Natural killer cell (primary cell): Measurements from ENCODE around the gene CCDC15. TPM values are rescaled to one million over a fixed set of nuclear protein-coding genes. Genes with fewer than 3 reads are reported as not detected.
"Not testable (repeated sequence)": the region's sequence is repeated elsewhere in the genome, so short reads cannot be mapped to it uniquely, and the experiment has no call there.

Source experiments
- ATAC-seq, 3 donors: fragments of 150-1000 bp in 2 of 3; fragments of 200-7000 bp in 1 of 3; cut with Tn5 transposase; 1 replicate in 1 of 3; 2 replicates in 2 of 3; pipeline ENCODE4 v1.10.0; 2021; ENCODE audit warnings: mild to moderate bottlenecking in 2 of 3, moderate library complexity in 2 of 3
- DNase-seq, 2 donors: peaks; one replicate each; pipeline versions ENCODE4 v3.0.0 to v3.0.0-alpha.2; 2013 to 2021; ENCODE audit warnings: mixed read lengths in 1 of 2
- H3K27ac ChIP-seq: one replicate; pipeline ENCODE4 v1.5.1; 2013; ENCODE audit warnings: mild to moderate bottlenecking, low read length
- H3K27me3 ChIP-seq: one replicate; pipeline ENCODE4 v1.6.1; 2013; ENCODE audit warnings: low read length; ENCODE audit not compliant: control insufficient read depth, insufficient read depth
- H3K36me3 ChIP-seq: one replicate; pipeline ENCODE4 v1.6.1; 2013; ENCODE audit warnings: low read length; ENCODE audit not compliant: control insufficient read depth, insufficient read depth
- H3K4me1 ChIP-seq: one replicate; pipeline ENCODE4 v1.6.1; 2013; ENCODE audit warnings: low read length; ENCODE audit not compliant: control insufficient read depth, insufficient read depth
- H3K4me3 ChIP-seq: one replicate; pipeline ENCODE4 v1.5.1; 2013; ENCODE audit warnings: low read length
- H3K9me3 ChIP-seq: one replicate; pipeline ENCODE4 v1.6.1; 2013; ENCODE audit warnings: low read length; ENCODE audit not compliant: control insufficient read depth, insufficient read depth
- H3K27ac Mint-ChIP-seq, 2 donors: one replicate each; pipeline ENCODE4 v1.8.0; 2022; ENCODE audit warnings: mild to moderate bottlenecking in 2 of 2, mixed read lengths in 2 of 2, moderate library complexity in 1 of 2
- H3K27me3 Mint-ChIP-seq, 2 donors: one replicate each; pipeline ENCODE4 v1.8.0; 2022; ENCODE audit warnings: low read depth in 2 of 2, mixed read lengths in 2 of 2
- H3K36me3 Mint-ChIP-seq: one replicate; pipeline ENCODE4 v1.8.0; 2022; ENCODE audit warnings: mixed read lengths
- H3K4me1 Mint-ChIP-seq, 2 donors: one replicate each; pipeline ENCODE4 v1.8.0; 2022; ENCODE audit warnings: mixed read lengths in 2 of 2
- H3K4me3 Mint-ChIP-seq: one replicate; pipeline ENCODE4 v1.8.0; 2022; ENCODE audit warnings: mild to moderate bottlenecking, moderate library complexity, mixed read lengths
- H3K9me3 Mint-ChIP-seq, 2 donors: one replicate each; pipeline ENCODE4 v1.8.0; 2022; ENCODE audit warnings: mixed read lengths in 2 of 2
- CTCF ChIP-seq: fragments of 200-600 bp; IDR thresholded peaks from one replicate; pipeline ENCODE4 v1.8.0; 2022; ENCODE audit warnings: antibody characterized with exemption
- WGBS: methylation state at CpG from one replicate; pipeline ENCODE4 v1.1.7; 2013; ENCODE audit warnings: missing lambda C conversion rate; ENCODE audit not compliant: insufficient coverage; 5-methylcytosine and 5-hydroxymethylcytosine counted together
- intact Hi-C: fragments of 100-400 bp; cut with micrococcal nuclease; formaldehyde crosslinking; loops from one replicate; pipeline ENCODE4 v1.14.2; 2022
- total RNA-seq, 4 donors: library from RNA; stranded (reverse); fragments of 120-200 nt in 1 of 4; gene quantifications; one replicate each; pipeline versions ENCODE4 v1.2.3 to v1.2.4, GENCODE V29; 2013 to 2022

Gene CCDC15
- total RNA-seq, 3 donors from 2014 or later (not counting 1 experiment from before 2014, with no cell fraction given) = 3.8 to 4.7 (median 3.9) TPM

- Mint-ChIP-seq H3K27ac (no peak overlapping the region), H3K36me3 (no peaks in the 10 kb centered on the region), H3K9me3 (no peaks in the 10 kb centered on the region), H3K4me3 (no peak overlapping the region), H3K27me3 (no peaks in the 10 kb centered on the region), H3K4me1 (no peaks in the 10 kb centered on the region)
- WGBS = 82% methylated on average over 2 of the region's 2 CpGs
- no peaks in the 10 kb centered on the region for H3K36me3 ChIP-seq
- no peak for ATAC-seq
- no peak for DNase-seq
- no peak for TF ChIP-seq CTCF
- intact Hi-C loops = no loop called here
- no peak overlapping the region for H3K27ac ChIP-seq
- no peak overlapping the region for H3K4me3 ChIP-seq
- no peaks in the 10 kb centered on the region for H3K27me3 ChIP-seq
- no peaks in the 10 kb centered on the region for H3K9me3 ChIP-seq
- H3K4me1 ChIP-seq = no peaks in the 10 kb centered on the region
Measured at GRCh38 chr11:125025968-125026367, 72.0 kb downstream of the CCDC15 start.

GRCh38 chr11:125029431-125029830 lies 75.4 kb downstream of the CCDC15 start:
- H3K27me3 ChIP-seq = not testable (repeated sequence)

GRCh38 chr11:125036933-125037332 lies 82.9 kb downstream of the CCDC15 start:
- Histone ChIP-seq H3K27me3 (no peaks in the 10 kb centered on the region), H3K4me3 (no peak overlapping the region), H3K27ac (no peak overlapping the region), H3K9me3 (peaks cover 9% of the 10 kb centered on the region), H3K36me3 (no peaks in the 10 kb centered on the region), H3K4me1 (no peaks in the 10 kb centered on the region)
- Mint-ChIP-seq H3K4me1 (no peaks in the 10 kb centered on the region), H3K27ac (no peak overlapping the region), H3K4me3 (no peak overlapping the region), H3K36me3 (peaks cover 18% of the 10 kb centered on the region), H3K9me3 (peaks cover 6 to 7% of the 10 kb centered on the region in 2 donors), H3K27me3 (no peaks in the 10 kb centered on the region)
- WGBS = 82% methylated on average over 1 of the region's 1 CpG
- intact Hi-C loops = no loop called here
- no peak for ATAC-seq
- TF ChIP-seq CTCF = no peak
- no peak for DNase-seq

More at GRCh38 chr11:125029431-125029830, 75.4 kb downstream of the CCDC15 start:
- H3K4me3 ChIP-seq, H3K27ac Mint-ChIP-seq, ATAC-seq, DNase-seq, H3K27me3 Mint-ChIP-seq, H3K9me3 ChIP-seq, H3K36me3 ChIP-seq, intact Hi-C loops, H3K27ac ChIP-seq, H3K4me1 Mint-ChIP-seq, H3K4me3 Mint-ChIP-seq, H3K36me3 Mint-ChIP-seq, H3K9me3 Mint-ChIP-seq, H3K4me1 ChIP-seq: not testable (repeated sequence)
- 86% methylated on average over 1 of the region's 1 CpG for WGBS

DNA sequence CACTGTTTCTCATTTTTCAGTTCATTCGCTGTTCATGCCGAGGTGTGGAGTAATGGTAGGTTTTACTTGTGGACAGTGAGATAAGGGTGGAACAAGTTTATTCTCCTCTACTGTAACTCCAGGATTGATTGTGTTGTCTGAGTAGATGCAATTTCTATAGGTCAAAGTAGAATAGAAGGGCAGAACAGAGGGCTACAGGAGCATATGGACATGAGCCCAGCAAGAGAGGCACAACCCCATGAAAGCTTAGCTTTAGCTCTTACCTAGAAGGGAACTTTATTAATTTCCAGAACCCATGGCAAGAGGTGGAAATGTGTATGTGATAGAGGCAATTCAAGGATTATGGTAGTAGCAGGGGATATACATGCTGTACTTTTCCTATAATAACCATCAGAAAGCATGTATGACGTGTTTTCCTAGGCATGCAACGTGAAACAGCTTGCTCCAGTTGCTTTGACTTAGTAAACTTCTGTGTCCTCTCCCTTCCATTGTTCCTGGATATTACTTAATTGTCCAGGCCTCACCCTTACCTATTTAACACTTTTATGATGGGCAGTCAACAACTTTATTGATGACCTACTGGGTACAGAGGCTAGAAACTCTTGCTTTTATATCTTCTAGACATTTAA lies 95.3 kb downstream of the CCDC15 start:
- no peak overlapping the region for H3K27ac Mint-ChIP-seq
- Histone ChIP-seq H3K36me3 (no peaks in the 10 kb centered on the region), H3K27ac (no peak overlapping the region), H3K27me3 (no peaks in the 10 kb centered on the region), H3K4me1 (no peaks in the 10 kb centered on the region), H3K9me3 (no peaks in the 10 kb centered on the region), H3K4me3 (no peak overlapping the region)
- peaks cover 0 to 5% of the 10 kb centered on the region in 2 donors for H3K4me1 Mint-ChIP-seq
- no peaks in the 10 kb centered on the region for H3K27me3 Mint-ChIP-seq
- no peak overlapping the region for H3K4me3 Mint-ChIP-seq
- no peak for ATAC-seq
- no peak for TF ChIP-seq CTCF
- intact Hi-C loops = no loop called here
- 88% methylated on average over 4 of the region's 4 CpGs for WGBS
- no peaks in the 10 kb centered on the region for H3K36me3 Mint-ChIP-seq
- no peaks in the 10 kb centered on the region for H3K9me3 Mint-ChIP-seq
- no peak for DNase-seq
